HFF-Myc (cell line): ENCODE results near the gene ERN1.

ENCODE experiments used
- DNase-seq: peaks from one replicate; pipeline ENCODE4 v3.0.0-alpha.2; 2011; ENCODE audit warnings: low read depth; ENCODE audit errors: extremely low read depth
- H3K4me3 ChIP-seq: replicated peaks from 2 replicates; pipeline ENCODE4 v1.5.1; 2011; ENCODE audit warnings: low read depth, mild to moderate bottlenecking, control low read depth, low read length
- TF ChIP-seq, protein P1 (sequence below): IDR thresholded peaks from 2 replicates; pipeline ENCODE4 v1.5.1; 2012; ENCODE audit warnings: mild to moderate bottlenecking, low read depth, low read length, control low read depth; ENCODE audit errors: missing control alignments

Gene ERN1

DNA sequence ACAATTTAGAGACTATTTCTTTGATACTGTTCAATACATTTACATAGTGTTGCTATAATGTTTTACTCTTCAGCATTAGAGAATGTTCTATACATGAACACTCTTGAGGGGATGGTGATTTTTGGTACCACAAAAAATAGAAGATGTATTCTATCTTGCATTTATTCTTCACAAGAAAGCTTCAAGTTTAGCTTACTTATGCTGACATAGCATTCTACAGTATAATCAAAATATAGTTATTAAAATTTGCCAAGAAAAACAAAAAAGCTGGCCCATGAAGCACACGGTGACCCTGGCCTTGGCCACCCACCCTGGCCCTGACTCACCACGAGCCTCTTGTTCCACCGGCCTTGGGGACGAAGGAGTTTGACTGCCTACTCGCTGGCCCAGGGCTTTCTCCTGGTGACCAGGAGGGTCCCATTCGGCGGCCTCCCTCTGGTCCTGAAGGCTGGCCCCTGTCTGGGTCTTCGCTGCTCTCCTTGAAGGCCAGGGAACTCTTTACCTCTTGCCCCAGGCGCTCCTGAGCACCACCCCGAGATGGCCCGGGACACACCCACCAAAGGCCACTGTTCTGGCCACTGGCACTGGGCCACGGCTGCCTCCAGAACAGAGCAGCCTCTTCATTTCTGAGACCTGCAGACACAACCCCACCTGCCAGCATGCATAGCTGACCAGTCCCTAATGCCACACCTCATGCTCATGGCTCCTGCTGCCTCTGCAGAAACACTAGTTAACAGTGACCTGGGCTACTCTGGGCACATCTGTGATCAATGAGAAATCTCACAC, 87.1 kb downstream of the ERN1 start:
- H3K4me3 ChIP-seq = no peak overlapping the region
- TF ChIP-seq, protein P1, sequence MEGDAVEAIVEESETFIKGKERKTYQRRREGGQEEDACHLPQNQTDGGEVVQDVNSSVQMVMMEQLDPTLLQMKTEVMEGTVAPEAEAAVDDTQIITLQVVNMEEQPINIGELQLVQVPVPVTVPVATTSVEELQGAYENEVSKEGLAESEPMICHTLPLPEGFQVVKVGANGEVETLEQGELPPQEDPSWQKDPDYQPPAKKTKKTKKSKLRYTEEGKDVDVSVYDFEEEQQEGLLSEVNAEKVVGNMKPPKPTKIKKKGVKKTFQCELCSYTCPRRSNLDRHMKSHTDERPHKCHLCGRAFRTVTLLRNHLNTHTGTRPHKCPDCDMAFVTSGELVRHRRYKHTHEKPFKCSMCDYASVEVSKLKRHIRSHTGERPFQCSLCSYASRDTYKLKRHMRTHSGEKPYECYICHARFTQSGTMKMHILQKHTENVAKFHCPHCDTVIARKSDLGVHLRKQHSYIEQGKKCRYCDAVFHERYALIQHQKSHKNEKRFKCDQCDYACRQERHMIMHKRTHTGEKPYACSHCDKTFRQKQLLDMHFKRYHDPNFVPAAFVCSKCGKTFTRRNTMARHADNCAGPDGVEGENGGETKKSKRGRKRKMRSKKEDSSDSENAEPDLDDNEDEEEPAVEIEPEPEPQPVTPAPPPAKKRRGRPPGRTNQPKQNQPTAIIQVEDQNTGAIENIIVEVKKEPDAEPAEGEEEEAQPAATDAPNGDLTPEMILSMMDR = no peak
- no peak for DNase-seq

GRCh38 chr17:64041912-64042311, 88.0 kb downstream of the ERN1 start:
- DNase-seq = no peak
- TF ChIP-seq, protein P1 = no peak
- no peak overlapping the region for H3K4me3 ChIP-seq

DNA sequence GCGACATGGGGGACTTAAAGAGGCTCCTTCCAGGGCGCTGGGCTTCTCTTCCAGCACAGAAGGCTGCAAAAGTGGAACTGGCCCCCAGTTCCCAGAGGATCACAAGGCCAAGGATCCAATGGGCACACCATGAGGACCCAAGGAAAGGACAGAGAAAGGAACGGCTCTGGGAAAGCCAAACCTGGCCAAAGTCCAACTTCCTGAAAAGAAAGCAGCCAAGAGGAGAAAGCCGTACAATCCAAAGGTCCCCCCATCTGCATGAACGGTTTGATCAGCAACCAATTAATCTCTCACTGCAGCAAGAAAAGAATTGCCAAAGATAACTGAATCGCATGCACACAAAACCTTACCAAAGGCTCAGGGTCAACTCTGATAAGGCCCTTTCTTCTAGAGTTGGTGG, 89.7 kb downstream of the ERN1 start:
- H3K4me3 ChIP-seq = no peak overlapping the region
- TF ChIP-seq, protein P1 = no peak
- no peak for DNase-seq

DNA sequence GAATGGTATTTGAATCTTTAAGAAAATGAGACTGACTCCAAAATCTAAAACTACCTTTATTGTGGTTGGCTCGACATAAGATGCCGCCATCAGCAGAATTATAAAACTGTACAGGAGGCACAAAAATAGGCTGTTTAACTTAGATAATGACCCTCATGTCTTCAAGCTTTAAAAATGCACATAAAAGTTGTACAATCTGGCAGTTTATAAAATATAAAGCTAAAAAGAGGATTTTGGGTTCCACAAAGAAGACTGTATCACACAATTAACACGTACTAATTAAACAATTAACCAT, 90.9 kb downstream of the ERN1 start:
- no peak overlapping the region for H3K4me3 ChIP-seq
- no peak for DNase-seq
- TF ChIP-seq, protein P1 = no peak

GRCh38 chr17:64038331-64039105, 91.4 kb downstream of the ERN1 start:
- H3K4me3 ChIP-seq = no peak overlapping the region
- no peak for DNase-seq
- TF ChIP-seq, protein P1 = no peak

DNA sequence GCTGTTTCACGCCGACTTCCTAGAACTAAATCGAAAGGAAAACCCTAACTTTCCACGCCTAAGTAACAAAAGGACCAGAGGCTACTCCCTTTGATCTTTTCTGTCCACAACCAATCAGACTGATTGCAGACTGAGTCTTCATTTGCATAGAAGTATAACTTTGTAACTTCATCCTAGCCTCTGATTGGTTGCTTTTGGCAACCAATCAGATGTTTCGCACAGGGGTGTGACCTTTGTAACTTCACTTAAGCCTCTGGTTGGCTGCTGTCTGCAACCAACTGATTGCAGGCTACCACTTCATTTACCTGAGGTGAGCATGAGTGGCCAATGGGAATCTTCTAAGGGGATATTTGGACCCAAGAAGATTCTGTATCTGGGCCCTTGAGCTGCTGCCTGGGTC, 92.1 kb downstream of the ERN1 start:
- TF ChIP-seq, protein P1 = no peak
- no peak overlapping the region for H3K4me3 ChIP-seq
- DNase-seq = no peak
